Testis (tissue), 2 donors: ENCODE data around the gene MFSD2B.

Experiments
- POLR2A ChIP-seq: fragments of 450-650 bp; IDR thresholded peaks from one replicate; pipeline ENCODE4 v1.6.1; 2017; ENCODE audit warnings: antibody characterized with exemption, mild to moderate bottlenecking, moderate library complexity
- TF ChIP-seq, protein P1 (sequence below), 3 experiments: fragments of 450-650 bp in 2 of 3; fragments of 200-600 bp in 1 of 3; sonication (generic) in 1 of 3; IDR thresholded peaks; one replicate each; pipeline ENCODE4 v1.5.1; 2016 to 2019; ENCODE audit warnings: antibody characterized with exemption in 3 of 3, mild to moderate bottlenecking in 2 of 3, moderate library complexity in 1 of 3

DNA sequence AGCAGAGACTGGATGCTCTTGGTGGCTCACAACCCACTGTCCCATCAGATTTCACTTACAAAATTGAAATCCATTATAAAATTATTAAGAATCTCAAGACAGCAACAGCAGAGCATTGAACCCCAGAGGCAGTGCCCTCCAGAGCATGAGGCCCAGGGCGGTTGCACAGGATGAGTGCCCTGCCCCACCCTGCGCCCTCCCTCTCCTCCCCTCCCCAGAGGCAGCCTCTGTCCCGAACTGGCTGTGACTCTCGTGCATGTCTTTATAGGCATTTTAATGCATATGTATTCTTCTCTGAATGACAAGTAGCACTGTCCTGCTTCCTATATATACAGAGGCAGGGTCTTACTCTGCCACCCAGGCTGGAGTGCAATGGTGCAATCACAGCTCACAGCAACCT lies 10.4 kb downstream of the MFSD2B start:
- TF ChIP-seq, protein P1, sequence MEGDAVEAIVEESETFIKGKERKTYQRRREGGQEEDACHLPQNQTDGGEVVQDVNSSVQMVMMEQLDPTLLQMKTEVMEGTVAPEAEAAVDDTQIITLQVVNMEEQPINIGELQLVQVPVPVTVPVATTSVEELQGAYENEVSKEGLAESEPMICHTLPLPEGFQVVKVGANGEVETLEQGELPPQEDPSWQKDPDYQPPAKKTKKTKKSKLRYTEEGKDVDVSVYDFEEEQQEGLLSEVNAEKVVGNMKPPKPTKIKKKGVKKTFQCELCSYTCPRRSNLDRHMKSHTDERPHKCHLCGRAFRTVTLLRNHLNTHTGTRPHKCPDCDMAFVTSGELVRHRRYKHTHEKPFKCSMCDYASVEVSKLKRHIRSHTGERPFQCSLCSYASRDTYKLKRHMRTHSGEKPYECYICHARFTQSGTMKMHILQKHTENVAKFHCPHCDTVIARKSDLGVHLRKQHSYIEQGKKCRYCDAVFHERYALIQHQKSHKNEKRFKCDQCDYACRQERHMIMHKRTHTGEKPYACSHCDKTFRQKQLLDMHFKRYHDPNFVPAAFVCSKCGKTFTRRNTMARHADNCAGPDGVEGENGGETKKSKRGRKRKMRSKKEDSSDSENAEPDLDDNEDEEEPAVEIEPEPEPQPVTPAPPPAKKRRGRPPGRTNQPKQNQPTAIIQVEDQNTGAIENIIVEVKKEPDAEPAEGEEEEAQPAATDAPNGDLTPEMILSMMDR (IDR thresholded peaks at IDR 0.05) = no peak
- no peak for TF ChIP-seq POLR2A
